Natural killer cell (primary cell): Measurements from ENCODE around the gene TTC12. TPM values are rescaled to one million over a fixed set of nuclear protein-coding genes. Genes with fewer than 3 reads are reported as not detected.
A peak's percentile ranks its signal among the peaks of the same experiment; 100 is the strongest.

Experiments used
- ATAC-seq, 3 donors: fragments of 150-1000 bp in 2 of 3; fragments of 200-7000 bp in 1 of 3; cut with Tn5 transposase; 1 replicate in 1 of 3; 2 replicates in 2 of 3; pipeline ENCODE4 v1.10.0; 2021; ENCODE audit warnings: mild to moderate bottlenecking in 2 of 3, moderate library complexity in 2 of 3
- DNase-seq, 2 donors: peaks; one replicate each; pipeline versions ENCODE4 v3.0.0 to v3.0.0-alpha.2; 2013 to 2021; ENCODE audit warnings: mixed read lengths in 1 of 2
- H3K27ac ChIP-seq: one replicate; pipeline ENCODE4 v1.5.1; 2013; ENCODE audit warnings: mild to moderate bottlenecking, low read length
- H3K27me3 ChIP-seq: one replicate; pipeline ENCODE4 v1.6.1; 2013; ENCODE audit warnings: low read length; ENCODE audit not compliant: control insufficient read depth, insufficient read depth
- H3K36me3 ChIP-seq: one replicate; pipeline ENCODE4 v1.6.1; 2013; ENCODE audit warnings: low read length; ENCODE audit not compliant: control insufficient read depth, insufficient read depth
- H3K4me1 ChIP-seq: one replicate; pipeline ENCODE4 v1.6.1; 2013; ENCODE audit warnings: low read length; ENCODE audit not compliant: control insufficient read depth, insufficient read depth
- H3K4me3 ChIP-seq: one replicate; pipeline ENCODE4 v1.5.1; 2013; ENCODE audit warnings: low read length
- H3K9me3 ChIP-seq: one replicate; pipeline ENCODE4 v1.6.1; 2013; ENCODE audit warnings: low read length; ENCODE audit not compliant: control insufficient read depth, insufficient read depth
- H3K27ac Mint-ChIP-seq, 2 donors: one replicate each; pipeline ENCODE4 v1.8.0; 2022; ENCODE audit warnings: mild to moderate bottlenecking in 2 of 2, mixed read lengths in 2 of 2, moderate library complexity in 1 of 2
- H3K27me3 Mint-ChIP-seq, 2 donors: one replicate each; pipeline ENCODE4 v1.8.0; 2022; ENCODE audit warnings: low read depth in 2 of 2, mixed read lengths in 2 of 2
- H3K36me3 Mint-ChIP-seq: one replicate; pipeline ENCODE4 v1.8.0; 2022; ENCODE audit warnings: mixed read lengths
- H3K4me1 Mint-ChIP-seq, 2 donors: one replicate each; pipeline ENCODE4 v1.8.0; 2022; ENCODE audit warnings: mixed read lengths in 2 of 2
- H3K4me3 Mint-ChIP-seq: one replicate; pipeline ENCODE4 v1.8.0; 2022; ENCODE audit warnings: mild to moderate bottlenecking, moderate library complexity, mixed read lengths
- H3K9me3 Mint-ChIP-seq, 2 donors: one replicate each; pipeline ENCODE4 v1.8.0; 2022; ENCODE audit warnings: mixed read lengths in 2 of 2
- CTCF ChIP-seq: fragments of 200-600 bp; IDR thresholded peaks from one replicate; pipeline ENCODE4 v1.8.0; 2022; ENCODE audit warnings: antibody characterized with exemption
- WGBS: methylation state at CpG from one replicate; pipeline ENCODE4 v1.1.7; 2013; ENCODE audit warnings: missing lambda C conversion rate; ENCODE audit not compliant: insufficient coverage; 5-methylcytosine and 5-hydroxymethylcytosine counted together
- intact Hi-C: fragments of 100-400 bp; cut with micrococcal nuclease; formaldehyde crosslinking; loops from one replicate; pipeline ENCODE4 v1.14.2; 2022
- total RNA-seq, 4 donors: library from RNA; stranded (reverse); fragments of 120-200 nt in 1 of 4; gene quantifications; one replicate each; pipeline versions ENCODE4 v1.2.3 to v1.2.4, GENCODE V29; 2013 to 2022

Gene TTC12
- total RNA-seq, 3 donors from 2014 or later (not counting 1 experiment from before 2014, with no cell fraction given) = 20.8 to 25.4 (median 24.1) TPM

- Histone ChIP-seq H3K4me3 (no peak overlapping the region), H3K27ac (no peak overlapping the region), H3K9me3 (no peaks in the 10 kb centered on the region), H3K36me3 (no peaks in the 10 kb centered on the region), H3K4me1 (no peaks in the 10 kb centered on the region), H3K27me3 (no peaks in the 10 kb centered on the region)
- no peak overlapping the region for H3K4me3 Mint-ChIP-seq
- H3K27ac Mint-ChIP-seq = peak overlapping the region in 1 of 2 donors; percentile 51
- H3K36me3 Mint-ChIP-seq = no peaks in the 10 kb centered on the region
- no peaks in the 10 kb centered on the region for H3K9me3 Mint-ChIP-seq
- DNase-seq (no peak), ATAC-seq (no peak)
- H3K4me1 Mint-ChIP-seq = no peaks in the 10 kb centered on the region
- intact Hi-C loops = no loop called here
- TF ChIP-seq CTCF = no peak
- 84% methylated on average over 10 of the region's 11 CpGs for WGBS
- peaks cover 5 to 7% of the 10 kb centered on the region in 2 donors for H3K27me3 Mint-ChIP-seq
Observed at GRCh38 chr11:113286509-113287497, 27.6 kb upstream of the TTC12 start.

GRCh38 chr11:113287801-113288200 lies 26.6 kb upstream of the TTC12 start:
- Mint-ChIP-seq H3K4me1 (no peaks in the 10 kb centered on the region), H3K27me3 (peaks cover 5 to 12% of the 10 kb centered on the region in 2 donors), H3K9me3 (no peaks in the 10 kb centered on the region), H3K4me3 (no peak overlapping the region), H3K36me3 (no peaks in the 10 kb centered on the region), H3K27ac (peak overlapping the region in 1 of 2 donors; percentile 51)
- Histone ChIP-seq H3K27ac (no peak overlapping the region), H3K4me3 (no peak overlapping the region), H3K27me3 (no peaks in the 10 kb centered on the region), H3K4me1 (no peaks in the 10 kb centered on the region), H3K36me3 (no peaks in the 10 kb centered on the region), H3K9me3 (no peaks in the 10 kb centered on the region)
- TF ChIP-seq CTCF = no peak
- ATAC-seq (no peak), DNase-seq (no peak)
- WGBS = 72% methylated on average over 3 of the region's 3 CpGs
- intact Hi-C loops = no loop called here

GRCh38 chr11:113288286-113288863 lies 26.0 kb upstream of the TTC12 start:
- H3K9me3 ChIP-seq = no peaks in the 10 kb centered on the region
- ATAC-seq (no peak), DNase-seq (no peak)
- no peaks in the 10 kb centered on the region for H3K9me3 Mint-ChIP-seq
- H3K27ac Mint-ChIP-seq = no peak overlapping the region
- WGBS = 89% methylated on average over 5 of the region's 6 CpGs
- H3K4me1 ChIP-seq = no peaks in the 10 kb centered on the region
- no peaks in the 10 kb centered on the region for H3K36me3 ChIP-seq
- no peaks in the 10 kb centered on the region for H3K36me3 Mint-ChIP-seq
- no peak overlapping the region for H3K27ac ChIP-seq
- no peak for TF ChIP-seq CTCF
- H3K4me3 Mint-ChIP-seq = no peak overlapping the region
- H3K27me3 Mint-ChIP-seq = peaks cover 6 to 16% of the 10 kb centered on the region in 2 donors
- H3K27me3 ChIP-seq = no peaks in the 10 kb centered on the region
- no peak overlapping the region for H3K4me3 ChIP-seq
- H3K4me1 Mint-ChIP-seq = no peaks in the 10 kb centered on the region
- intact Hi-C loops = no loop called here
